Fibroblast of upper back skin (primary cell): ENCODE data around the gene KIF1B.
"Not testable (repeated sequence)": the region's sequence is repeated elsewhere in the genome, so short reads cannot be mapped to it uniquely, and the experiment has no call there.

Source experiments
- DNase-seq: peaks from one replicate; pipeline ENCODE4 v3.0.0-alpha.2; 2013

KIF1B gene

DNA sequence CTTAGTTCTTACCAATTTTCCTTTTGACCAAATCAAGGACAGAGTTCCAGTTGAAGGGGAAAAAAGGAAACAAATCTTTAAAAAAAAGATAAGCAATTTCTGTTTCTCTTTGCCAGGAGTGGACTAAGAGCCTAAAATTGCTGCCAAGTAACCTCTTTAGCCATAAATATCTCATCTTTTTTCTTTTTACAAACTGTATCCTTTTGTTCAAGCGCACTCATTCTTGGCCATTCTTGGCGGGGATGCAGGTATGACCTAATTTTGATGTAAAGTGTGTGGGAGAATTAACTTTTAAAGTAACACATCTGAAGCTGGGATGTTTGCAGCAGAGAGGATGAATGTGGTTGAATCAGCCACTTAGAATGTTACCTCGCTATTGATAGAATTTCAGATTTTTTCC lies 13.4 kb upstream of the KIF1B start:
- DNase-seq = peak; percentile 45

- no peak for DNase-seq
Observed at GRCh38 chr1:10200620-10201019, 9.8 kb upstream of the KIF1B start.

DNA sequence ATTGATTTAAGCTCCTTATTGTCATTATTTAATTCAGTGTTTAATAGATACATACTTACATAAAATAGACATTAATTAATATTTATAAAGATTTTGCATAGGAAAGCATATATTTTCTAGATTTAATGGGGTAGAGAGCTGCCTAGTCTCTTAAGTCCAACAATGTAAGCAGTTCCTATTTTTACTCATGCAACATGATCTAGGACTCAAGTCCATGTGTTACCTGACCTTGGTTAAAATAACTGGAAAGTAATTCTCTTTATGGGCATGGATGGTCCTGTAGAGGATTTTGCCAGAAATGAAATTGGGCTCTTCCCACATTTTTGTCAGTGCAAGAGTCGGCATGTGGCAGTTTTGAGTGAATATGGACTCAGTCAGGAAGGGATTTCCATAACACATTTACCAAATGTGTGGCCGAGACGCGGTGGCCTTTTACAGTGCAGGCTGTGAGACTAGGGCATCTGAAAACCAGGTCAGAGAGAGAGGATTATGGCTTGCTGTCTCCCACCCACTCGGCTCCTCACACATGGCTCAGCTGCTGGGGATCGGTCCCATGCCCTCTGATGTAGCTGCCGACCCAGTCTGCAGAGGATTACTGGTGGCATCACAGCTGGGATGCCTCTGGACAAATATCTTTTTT lies 6.2 kb upstream of the KIF1B start:
- DNase-seq = no peak

GRCh38 chr1:10205206-10205605 lies 5.2 kb upstream of the KIF1B start:
- not testable (repeated sequence) for DNase-seq

DNA sequence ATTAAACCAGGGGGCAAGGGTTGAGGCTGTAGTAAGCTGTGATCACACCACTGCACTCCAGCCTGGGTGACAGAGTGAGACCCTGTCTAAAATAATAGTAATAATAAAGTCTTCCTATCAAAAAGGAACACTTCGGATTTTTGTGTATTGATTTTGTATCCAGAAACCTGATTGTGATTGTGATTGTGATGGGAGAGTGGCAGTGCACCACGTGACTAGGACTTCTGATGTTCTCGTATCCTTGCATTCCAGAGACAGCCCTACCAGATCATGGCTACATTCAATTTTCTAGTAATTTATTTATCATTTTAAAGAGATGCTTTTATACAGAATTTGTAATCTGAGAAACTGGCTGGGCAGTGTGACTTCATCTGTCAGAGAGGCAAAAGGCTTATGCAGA lies 2.6 kb upstream of the KIF1B start:
- no peak for DNase-seq

- DNase-seq = no peak
Observed at GRCh38 chr1:10208537-10208936, 1.8 kb upstream of the KIF1B start.

DNA sequence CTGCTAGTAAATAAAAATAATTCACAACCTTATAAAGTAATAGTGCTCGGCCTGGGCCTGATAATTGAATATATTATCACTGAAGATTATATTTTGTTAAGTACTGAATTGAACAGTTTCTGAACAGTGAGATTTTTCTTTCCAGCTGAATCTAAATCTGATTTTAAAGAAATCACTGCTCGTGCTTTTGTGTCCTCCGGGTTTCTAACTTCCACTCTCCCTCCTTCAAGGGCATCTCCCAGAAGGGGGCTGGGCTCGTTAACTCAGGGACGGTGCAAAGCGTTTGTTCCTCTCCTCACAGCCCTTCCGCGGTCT lies 823 bp upstream of the KIF1B start:
- DNase-seq = no peak

DNA sequence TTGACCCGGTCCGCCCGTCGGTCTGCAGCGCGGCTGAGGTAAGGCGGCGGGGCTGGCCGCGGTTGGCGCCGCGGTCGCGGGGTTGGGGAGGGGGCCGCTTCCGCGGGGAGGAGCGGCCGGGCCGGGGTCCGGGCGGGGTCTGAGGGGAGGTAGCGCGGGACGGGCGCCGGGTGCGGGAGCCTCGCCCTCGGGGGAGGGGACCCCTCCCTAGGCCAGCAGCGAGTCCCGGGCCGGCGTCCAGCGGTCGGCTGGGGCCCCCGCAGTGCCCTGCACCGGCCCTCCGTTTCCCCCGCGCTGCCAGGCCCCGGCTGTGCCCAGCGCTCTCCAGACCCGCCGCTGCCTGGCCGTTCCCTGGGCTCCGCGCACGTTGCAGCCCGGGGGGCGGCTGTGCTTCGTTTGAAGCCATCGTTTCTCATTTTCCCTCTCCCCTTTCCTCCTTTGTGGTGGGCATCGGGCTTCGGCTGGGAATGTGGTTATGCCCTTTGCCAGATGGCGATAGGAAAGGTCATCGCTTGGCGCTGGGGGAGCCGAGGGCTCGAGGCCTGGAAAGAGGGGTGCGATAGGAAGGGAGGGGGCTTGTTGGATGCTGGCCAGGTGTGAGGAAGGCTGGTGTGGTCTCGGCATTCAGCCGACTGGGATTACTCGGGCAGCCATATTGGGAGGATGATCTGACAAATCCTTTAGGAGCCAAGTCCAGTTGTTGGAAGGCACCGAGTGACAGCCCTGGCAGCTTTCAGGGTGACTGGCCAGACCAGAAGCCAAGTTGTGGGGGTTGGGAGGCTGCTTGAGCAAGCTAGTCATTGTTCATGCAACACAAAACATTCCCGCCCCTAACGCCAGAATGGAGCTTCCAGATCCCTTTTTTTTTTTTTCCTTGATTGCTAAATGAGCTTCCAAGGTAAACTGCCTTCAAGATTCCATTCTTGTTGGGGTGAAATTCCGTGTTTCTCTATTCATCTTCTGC lies 753 bp downstream of the KIF1B start:
- DNase-seq = peak; percentile 88

DNA sequence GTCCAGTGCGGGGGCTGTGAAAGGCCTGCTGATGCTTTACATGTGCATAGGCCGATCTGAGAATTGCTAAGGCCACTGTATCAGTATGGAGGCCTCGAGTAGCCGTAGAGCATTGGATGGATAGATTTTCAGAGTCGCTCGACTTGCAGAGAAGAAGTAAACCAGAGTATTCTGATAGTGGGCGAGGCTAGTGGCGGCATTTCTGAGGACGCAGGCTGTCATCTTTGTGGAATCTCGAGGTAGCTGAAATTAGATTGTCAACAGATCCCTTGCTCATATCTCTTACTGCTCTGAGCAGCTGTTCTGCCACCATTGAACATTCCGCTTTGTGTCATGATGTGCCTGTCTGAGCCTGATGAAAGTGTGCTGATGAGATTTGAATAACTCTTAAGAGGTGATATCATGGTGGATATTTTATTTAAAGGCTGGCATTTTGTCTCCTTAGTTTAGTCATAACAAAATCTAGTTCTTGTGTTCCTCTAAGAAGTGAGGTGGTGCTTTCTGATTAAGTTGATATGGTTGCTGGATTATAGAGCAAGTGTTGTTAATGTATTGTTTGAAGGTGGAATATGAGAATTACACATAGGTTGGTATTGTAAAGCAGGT lies 1.5 kb downstream of the KIF1B start:
- DNase-seq = no peak

GRCh38 chr1:10212476-10212875 lies 2.1 kb downstream of the KIF1B start:
- no peak for DNase-seq

DNA sequence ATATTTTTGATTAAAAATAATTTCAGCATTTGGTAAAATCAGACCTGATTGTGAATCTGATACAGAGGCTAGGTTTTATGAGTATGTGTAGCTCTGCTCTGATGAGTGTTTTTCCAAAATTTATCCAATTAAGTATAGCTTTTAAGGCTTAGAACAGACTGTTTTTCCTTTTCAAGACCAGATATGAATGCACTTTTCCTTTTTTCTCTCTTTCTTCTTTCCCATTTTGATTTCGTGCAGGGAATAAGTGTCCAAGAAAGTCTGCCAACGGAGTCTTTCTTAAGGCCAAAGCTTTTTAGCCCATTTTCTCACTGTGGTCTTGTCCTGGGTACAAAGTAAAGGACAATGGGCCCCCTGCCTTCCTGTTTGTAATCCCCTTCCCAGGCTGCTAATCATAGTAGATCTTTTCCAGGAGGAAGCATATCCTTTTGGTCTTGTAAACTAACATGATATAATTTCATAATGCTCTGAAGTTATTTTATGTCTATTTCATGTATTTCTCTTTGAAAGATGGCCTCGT lies 2.9 kb downstream of the KIF1B start:
- no peak for DNase-seq

DNA sequence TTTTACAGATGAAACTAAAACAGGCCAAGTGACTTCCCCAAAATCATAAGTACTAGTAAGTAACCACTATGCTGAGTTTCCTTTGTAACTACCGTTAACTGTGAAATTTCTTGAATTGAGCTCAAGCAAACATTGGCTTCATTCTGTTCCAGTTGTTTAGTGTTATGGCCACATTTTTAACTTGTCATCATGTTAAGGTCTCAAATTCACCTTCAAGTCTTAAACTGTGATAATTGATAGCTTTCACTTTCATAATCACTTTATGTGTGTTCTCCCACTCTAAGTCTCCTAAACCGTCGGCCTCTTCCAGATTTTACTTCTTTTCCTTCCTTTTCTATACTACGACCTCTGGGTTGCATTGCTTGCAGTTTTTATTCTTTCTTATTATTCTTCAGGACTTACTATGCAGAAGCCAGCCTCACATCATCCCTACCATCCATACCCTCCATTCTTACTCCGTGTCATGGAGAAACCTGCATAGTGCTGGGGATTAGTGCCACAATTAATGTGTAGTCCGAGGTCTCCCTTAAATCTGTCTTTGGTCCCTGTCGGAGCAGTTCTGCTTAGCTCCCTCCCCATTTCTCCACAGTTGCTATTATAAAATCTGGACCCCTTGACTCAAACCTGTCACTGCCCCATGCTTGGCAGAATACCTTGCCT lies 5.8 kb downstream of the KIF1B start:
- no peak for DNase-seq

GRCh38 chr1:10217748-10218441 lies 7.5 kb downstream of the KIF1B start:
- no peak for DNase-seq

DNA sequence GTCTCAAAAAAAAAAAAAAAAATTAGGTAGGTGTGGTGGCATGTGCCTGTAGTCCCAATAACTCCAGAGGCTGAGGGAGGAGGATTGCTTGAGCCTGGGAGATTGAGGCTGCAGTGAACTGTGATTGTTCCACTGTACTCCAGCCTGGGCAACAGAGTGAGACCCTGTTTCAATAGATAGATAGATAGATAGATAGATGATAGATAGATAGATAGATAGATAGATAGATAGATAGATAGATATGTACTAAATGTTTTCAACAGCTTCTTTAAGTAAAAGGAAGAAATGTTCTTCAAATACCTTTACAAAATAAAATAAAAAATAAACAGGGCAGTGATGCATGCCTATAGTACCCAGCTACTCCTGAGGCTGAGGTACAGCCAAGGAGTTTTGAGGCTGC lies 9.8 kb downstream of the KIF1B start:
- no peak for DNase-seq

- DNase-seq = not testable (repeated sequence)
Observed at GRCh38 chr1:10220657-10221056, 10.3 kb downstream of the KIF1B start.

GRCh38 chr1:10225573-10225972 lies 15.2 kb downstream of the KIF1B start:
- DNase-seq = peak; percentile 14

GRCh38 chr1:10228528-10228927 lies 18.2 kb downstream of the KIF1B start:
- DNase-seq = peak; percentile 25

DNA sequence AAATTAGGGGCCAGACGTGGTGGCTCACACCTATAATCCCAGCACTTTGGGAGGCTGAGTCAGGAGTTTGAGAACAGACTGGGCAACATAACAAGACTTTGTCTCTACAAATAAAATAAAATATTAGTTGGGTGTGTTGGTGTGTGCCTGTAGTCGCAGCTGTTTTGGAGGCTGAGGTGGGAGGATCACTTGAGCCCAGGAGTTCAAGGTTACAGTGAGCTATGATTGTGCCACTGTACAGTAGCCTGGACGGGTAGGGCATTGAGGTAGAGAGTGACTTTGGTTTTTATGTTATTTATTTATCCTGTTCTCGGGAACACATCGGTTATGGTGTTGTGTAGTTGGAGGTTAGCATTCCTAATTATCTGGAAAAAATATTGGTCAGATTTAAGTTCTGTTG lies 19.5 kb downstream of the KIF1B start:
- no peak for DNase-seq

DNA sequence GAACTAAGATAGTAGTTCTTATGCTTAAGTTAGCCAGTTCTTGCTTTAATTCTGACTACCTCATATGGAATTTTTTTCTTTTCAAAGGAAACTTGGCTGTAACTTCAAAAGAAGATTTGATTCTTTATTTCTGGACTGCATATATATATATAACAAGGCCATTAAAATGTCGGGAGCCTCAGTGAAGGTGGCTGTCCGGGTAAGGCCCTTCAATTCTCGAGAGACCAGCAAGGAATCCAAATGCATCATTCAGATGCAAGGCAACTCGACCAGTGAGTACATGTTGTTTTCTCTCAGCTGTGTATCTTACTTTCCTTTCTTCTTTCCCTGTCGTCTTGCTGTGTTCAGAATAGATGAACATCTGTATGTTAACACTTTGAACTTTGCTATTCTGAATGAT lies 21.8 kb downstream of the KIF1B start:
- DNase-seq = peak; percentile 42

GRCh38 chr1:10236405-10237156 lies 26.2 kb downstream of the KIF1B start:
- DNase-seq = peak; percentile 63

- DNase-seq = no peak
Observed at GRCh38 chr1:10237157-10237539, 26.8 kb downstream of the KIF1B start.

GRCh38 chr1:10242135-10242534 lies 31.8 kb downstream of the KIF1B start:
- no peak for DNase-seq
